COR-L47 (cell line): ENCODE measurements around the gene NCBP2.

ENCODE experiments used
- DNase-seq: peaks from one replicate; lab custom pipeline; 2025; lab: John Stamatoyannopoulos, UW

Gene NCBP2

DNA sequence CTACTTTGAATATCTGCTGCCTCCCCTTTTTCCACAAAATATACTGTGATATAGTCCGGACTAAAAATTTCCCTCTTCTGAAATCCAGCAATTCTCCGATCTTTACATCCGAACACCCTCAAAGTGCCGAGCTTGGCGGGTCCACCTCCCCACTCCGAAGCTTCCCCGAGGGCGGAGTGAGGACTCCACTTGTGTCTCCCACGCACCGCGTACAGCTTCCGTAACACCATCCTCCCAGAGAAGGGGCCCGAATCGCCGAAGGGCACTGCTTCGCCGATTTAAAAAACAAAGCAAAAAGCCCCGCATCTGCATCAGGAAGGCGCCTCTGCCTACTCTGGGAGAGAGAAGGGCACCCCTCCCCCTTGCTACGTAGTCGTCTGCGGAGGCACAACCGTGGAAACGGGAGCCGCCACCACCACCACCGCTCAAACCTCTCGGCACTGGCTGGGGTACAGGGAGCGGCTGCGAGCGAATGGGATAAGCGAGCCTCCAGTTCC, 551 bp downstream of the NCBP2 start:
- peak; percentile 59 for DNase-seq

DNA sequence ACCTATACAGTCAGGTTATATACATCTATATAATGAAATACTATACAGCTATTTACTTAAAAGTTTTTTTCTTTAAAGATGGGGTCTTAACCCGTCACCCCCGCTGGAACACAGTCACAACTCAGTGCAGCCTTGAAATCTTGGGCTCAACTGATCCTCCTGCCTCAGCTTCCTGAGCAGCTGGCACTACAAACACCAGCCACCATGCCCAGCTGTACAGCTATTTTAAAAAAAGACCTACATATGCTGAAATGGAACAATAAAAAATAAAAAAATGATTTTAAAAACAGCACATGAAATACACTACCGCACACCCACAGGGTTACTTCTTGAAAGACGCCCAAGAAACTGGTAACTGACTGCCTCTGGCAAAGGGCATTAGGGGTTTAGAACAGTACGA, 3.8 kb downstream of the NCBP2 start:
- DNase-seq: no peak

DNA sequence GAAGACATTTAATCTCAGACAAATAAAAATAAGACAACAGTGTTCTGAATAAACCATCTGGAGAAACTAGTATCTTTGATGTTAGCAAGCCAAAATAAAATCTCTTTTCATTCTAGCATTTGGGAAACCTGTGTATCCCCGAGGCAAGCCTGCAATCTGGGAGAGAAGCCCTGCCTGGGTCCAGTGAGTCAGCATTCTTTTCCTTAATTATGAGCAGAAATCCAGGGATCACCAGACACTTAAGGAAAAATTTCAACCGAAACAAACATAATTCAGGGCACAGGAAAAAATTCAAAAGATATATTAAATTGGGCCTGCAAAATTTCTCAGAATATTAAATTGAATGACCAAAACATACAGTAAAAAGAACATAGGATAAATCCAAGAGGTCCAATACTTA, 4.2 kb downstream of the NCBP2 start:
- DNase-seq: no peak

DNA sequence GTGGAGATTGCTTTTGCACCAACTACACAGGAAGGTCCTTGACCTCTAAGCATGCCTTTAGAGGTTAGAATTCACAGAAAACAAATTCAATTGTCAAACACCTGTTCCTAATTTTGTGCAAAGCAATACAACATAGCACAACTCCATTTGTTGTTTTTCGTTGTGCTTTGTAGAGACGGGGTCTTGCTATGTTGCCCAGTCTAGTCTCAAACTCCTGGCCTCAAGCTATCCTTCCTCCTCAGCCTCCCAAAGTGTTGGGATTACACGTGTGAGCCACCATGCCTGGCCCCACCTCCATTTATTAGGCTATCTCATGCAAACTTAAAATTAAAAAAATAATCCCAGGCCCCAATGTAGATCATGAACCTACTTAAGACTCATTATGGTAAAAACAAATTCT, 6.0 kb downstream of the NCBP2 start:
- no peak for DNase-seq

DNA sequence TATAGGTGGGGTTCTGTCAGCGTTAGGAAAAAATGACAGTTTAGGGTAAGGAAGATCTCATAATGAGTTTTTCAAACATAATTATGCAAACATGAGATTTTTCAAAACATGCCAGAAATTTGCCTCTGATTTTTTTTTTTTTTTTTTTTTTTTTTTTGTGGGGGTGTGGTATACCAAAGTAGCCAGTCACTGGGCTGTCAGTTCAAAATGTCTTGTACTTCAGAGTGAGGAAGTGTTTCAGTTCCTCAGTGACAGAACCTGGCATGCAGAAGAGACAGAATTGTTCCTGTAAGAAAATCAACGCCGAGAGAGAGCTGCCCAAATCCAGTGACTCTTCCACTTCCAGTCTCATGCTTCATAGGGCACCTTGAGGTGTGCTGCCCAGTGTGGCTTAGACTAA, 9.7 kb downstream of the NCBP2 start:
- no peak for DNase-seq

DNA sequence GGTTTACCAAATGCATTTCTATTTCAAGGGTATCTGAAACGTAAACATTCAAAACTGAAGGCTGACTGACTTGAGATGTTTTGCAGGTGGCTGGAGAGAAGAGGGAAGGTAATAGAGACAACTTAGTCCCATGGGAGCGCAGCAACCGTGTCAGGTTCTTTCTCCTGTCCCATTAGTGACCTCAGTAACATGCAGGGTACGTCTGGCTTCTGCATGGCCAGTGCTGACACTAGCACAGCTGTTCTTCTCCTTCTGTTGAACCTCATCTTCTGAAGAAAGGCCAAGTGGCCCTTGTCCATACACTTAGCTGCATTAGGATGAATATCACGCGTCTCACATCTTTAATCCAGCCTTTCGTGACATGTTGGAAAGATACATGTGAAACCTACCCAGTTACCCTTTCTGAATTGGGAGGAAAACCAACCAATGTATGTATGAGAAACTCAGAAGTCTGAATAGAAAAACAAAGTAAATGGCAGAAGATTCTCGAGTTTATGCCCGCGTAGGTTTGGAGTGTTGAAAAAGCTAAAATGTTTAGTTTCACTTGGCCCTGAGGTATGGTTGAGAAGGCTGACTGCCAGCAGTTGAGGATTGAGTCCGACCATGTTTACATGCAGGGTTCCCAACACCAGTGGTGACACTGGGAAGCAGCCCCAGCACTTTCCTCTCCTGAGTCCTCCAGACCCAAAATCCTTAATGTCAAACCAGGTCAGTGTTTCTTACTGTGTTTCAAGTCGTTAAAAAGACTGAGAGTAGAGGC, 10.3 kb downstream of the NCBP2 start:
- DNase-seq: no peak

DNA sequence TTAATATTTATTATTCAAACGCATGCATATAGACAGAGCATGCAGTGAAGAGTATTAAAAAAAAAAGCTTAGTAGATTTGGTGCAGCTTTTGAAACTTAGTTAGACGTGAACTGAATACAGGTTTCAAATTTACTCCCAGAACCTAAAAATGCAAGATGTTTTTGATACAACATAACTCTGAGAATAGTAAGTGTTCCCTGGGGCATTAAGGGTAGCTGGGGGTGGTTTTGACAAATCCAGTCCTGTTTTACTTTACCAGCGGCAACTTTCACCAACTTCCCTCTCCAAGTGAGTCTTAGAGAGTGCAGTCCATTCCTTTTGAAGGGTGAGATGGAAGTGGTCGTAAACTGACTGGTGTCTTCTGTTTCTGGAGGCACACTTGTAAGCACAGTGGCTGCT, 11.2 kb downstream of the NCBP2 start:
- no peak for DNase-seq

DNA sequence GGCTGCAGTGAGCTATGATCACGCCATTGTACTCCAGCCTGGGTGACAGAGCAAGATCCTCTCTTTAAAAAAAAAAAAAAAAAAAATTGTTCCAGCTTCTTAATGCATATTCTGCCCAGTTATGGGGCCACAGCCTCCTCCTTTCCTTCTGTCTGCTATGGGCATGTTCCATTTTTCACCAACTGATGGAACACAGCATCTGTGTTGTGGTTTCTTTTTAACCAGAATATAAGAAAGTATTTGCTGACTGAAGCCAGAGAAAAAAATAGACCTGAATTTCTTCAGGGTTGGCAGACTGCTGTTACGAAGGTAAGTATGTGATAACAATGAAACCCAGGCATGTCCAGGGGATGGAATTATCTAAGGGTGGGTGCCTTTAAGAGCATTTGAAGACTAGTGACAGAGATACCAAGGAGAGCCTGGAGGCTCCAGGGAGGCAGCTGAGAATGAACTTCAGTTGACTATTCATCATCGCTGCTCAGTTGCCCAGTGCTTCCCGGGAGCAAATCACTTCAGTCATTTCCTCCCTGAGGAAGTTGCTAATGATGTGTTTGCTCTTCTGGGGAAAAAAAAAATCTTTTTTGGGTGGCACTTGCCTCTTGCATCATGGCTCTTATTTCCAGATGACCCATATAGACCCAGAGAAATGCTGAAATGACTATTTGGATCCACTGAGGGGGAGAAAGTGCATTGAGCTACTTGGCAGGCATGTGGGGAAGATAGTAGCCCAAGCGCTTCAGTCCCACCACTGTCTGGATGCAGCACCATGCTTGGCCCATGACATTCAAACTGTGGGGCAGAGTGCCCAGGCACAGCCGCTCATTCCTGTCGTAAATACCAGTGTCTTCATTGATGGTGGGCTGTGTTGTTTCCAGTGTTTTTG, 14.5 kb downstream of the NCBP2 start:
- no peak for DNase-seq

DNA sequence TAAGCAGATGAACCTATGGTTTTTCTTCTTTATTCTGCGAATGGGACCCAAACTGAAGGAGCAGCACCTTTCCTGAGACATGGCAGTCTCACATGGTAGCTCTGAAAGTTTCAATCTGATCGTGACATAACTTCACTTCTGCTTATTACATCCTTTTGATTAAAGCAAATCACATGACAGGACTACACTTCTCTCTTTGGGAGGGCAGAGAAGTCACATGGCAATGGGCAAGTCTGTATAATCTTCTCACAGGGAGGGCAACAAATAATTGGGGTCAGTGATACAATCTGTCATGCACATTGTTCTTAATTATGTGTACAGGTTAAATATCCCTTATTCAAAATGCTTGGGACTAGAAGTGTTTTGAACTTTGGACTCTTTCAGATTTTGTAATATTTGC, 21.6 kb downstream of the NCBP2 start:
- DNase-seq: no peak

DNA sequence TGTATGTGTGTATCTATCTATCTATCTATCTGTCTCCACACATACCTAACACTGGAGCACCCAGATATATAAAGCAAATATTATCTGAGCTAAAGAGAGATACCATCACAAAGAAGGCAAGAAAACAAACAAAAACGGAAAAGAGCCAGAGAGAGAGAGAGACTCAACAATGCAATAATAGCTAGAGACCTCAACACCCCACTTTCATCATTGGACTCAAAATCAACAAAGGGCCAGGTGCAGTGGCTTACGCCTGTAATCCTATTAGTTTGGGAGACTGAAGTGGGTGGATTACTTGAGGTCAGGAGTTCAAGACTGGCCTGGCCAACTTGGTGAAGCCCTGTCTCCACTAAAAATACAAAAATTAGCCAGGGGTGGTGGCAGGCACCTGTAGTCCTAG, 23.4 kb downstream of the NCBP2 start:
- DNase-seq: no peak

DNA sequence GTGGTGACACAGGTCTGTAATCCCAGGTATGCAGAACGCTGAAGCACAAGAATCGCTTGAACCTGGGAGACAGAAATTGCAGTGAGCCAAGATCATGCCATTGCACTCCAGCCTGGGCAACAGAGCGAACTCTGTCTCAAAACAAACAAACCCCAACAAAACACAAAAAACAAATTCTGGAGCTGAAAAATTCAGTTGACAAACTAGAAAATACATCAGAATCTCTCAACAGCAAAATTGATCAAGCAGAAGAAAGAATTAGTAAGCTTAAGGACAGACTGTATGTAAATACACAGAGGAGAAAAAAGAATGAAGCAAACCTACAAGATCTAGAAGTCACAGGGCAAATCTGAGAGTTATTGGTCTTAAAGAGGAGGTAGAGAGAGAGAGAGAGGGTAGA, 25.3 kb downstream of the NCBP2 start:
- DNase-seq: no peak

DNA sequence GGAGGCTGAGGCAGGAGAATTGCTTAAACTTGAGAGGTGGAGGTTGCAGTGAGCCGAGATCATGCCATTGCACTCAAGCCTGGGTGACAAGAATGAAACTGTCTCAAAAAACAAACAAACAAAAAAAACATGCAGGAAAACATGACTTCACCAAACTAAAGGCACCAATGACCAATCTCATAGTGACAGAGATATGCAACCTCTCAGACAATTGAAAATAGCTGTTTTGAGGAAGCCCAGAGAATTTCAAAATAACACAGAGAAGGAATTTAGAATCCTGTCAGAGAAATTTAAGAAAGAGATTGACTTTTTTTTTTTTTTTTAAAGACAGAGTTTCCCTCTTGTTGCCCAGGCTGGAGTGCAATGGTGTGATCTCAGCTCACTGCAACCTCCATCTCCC, 26.1 kb downstream of the NCBP2 start:
- DNase-seq: no peak

DNA sequence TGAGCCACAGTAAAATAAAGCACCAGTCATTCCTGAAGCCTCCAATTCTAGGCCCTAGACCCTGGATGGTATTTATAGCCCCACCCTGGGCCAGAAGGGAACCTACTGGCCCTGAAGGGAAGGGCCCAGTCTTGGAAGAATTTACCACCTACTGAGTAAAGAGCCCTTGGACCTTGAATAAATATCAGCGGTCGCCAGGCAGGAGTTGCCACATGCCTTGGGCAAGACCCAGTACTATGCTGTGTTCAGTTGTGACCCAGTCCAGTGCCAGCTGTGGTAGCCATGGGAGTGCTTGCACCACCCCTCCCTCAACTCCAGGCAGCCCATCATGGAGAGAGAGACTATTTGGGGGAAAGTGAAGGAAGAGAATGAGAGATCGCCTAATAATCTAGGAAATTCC, 27.0 kb downstream of the NCBP2 start:
- no peak for DNase-seq

DNA sequence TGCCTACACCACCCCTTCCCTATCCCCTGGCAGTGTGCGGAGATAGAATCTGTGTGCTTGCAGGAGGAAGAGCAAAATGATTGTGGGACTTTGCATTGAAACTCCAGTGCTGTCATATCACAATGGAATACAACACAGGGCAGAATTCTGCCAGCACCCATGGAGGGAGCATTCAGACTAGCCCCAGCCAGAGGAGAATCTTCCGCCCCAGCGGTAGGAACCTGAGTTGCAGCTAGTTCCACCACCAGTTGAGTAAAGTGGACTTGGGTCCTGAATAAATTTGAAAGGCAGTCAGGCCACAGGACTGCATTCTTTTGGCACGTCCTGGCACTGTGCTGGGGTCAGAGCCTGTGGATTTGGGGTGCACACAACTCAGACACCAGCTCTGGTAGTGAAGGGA, 27.5 kb downstream of the NCBP2 start:
- no peak for DNase-seq

DNA sequence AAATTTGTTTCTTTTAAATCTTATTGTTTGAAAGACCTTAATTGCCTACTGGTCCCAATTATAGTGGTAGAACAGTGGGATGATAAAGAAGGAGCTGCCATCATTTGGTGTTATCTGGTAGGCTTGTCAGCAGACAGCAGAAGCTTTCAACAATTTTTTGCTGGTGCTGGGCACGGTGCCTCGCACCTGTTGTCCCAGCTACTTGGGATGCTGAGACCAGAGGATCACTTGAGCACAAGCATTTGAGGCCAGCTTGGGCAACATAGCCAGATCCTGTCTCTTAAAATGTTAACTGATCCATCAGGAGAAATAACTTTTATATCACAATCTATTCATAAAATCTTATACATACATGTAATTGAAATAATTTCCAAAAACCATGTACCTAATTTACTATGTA, 38.6 kb downstream of the NCBP2 start:
- no peak for DNase-seq

DNA sequence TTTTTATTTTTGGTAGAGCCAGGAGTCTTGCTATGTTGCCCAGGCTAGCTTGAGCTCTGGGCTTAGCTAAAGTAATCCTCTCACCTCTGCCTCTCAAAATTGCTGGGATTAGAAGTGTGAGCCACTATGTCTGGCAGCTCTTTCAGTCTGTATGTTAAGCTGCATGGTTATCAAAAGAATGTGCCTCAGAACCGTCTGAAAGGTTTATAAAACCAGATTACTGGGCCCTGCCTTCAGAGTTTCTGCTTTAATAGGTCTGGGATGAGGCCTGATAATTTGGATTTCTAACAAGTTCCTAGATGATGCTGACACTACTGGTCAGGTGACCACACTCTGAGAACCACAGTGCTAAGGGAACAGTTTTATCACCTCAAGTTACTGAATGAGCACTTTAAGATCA, 40.0 kb downstream of the NCBP2 start:
- DNase-seq: no peak

DNA sequence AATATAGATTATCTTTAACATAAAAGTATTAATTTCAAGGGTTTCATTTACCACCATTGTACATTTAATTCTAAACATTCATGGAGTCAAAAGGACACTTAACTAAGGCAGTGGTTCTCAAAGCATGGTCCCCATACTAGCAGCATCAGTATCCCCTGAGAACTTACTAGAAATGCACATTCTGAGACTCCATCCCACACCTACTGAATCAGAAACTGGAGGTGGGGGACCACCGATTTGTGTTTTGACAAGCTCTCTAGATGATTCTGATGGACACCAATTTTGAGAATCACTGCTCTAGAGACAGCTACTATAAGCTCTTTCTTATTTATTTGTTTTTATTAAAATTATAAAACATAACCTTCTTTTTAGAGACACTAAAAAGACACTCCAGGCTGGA, 40.6 kb downstream of the NCBP2 start:
- DNase-seq: no peak

DNA sequence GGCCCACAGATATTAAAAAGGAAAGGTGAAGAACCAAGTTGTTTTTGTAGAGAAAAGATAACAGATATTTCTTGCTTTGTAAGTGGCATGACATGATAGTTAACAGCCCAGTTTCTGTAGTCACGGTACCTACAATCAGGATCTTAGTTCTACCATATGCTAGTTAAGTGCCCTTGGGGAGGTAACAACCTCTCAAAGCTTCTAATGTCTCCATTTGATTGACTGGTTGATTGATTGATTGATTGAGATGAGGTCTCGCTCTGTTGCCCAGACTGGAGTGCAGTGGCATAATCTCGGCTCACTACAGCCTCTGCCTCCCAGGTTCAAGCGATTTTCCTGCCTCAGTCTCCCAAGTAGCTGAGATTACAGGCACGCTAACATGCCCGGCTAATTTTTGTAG, 46.1 kb downstream of the NCBP2 start:
- no peak for DNase-seq

DNA sequence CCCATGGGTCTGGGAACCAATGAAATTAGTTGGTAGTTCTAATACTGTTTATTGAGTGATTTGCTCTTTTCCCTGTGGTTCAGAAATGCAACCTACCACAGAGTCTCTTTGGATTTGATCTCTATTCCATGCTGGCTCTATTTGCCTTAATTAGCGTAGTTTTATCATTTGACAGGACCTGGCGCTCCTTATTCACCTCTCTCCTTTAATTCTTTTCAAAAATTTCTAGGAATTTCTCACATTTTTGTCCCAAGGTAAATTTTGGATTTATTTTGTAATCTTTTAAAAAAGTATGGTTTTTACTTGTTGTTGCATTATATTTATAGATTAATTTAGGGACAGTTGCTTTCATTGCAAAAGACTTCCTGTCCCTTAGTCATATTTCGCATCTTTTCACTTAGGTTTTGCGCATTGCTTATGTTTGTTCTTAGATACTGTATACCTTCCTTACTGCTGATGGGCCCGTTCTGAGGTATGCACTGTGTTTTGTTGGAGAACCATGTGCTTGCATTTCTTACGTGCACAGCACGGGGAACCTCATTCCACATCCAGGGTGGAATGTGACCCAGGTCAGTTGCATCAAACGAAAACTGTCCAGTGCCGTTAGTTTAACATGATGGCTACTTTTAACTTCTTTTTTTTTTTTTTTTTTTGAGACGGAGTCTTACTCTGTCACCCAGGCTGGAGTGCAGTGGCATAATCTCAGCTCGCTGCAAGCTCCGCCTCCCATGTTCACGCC, 47.6 kb downstream of the NCBP2 start:
- DNase-seq: no peak

DNA sequence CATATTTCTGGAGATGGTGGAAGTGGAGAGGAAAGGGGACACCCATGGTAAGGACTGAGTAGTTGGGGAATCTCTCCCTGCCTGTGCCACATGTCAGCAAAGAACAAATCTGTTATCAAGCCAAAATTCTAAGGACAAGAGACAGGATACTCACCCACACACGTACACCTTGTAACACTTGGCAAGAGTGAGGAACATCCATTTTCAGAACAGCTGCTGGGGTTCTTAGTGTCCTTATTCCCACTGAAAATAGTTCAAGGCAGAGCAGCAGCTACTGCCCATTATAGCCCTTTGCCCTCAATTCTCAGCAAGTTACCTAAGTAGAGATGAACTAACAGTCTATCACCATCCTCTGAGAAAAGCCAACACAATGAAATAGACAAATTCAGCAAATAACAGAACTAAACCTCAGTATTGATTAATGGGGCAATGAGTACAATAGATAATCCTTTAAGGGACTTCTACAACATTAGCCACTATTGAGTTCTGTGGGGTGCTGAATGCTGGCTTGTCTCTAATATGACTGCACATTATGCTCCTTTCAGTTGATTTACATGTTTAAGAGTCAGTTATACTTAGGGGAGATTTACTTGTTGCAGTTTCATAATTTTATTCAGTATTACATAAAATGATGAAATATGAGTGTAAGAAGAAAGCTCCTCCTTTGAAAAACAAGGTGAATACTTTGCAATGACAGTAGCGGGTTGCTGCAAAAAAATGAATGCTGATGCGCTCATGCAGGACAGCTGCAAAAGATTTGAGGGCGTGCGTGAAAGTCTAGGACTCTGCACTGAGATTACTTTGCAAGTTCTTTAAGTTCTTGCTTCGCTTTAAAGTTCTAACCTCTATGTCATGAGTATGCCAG, 52.3 kb downstream of the NCBP2 start:
- no peak for DNase-seq

DNA sequence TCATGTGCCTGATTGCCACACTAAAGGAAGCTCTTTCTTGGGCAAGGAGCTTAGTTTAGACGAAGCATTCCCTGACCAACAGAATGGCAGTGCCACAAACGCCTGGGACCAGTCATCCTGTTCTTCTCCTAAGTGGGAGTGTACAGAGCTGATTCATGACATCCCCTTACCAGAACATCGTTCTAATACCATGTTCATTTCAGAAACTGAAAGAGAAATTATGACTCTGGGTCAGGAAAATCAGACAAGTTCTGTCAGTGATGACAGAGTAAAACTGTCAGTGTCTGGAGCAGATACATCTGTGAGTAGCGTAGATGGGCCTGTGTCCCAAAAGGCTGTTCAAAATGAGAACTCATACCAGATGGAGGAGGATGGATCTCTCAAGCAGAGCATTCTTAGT, 56.2 kb downstream of the NCBP2 start:
- no peak for DNase-seq
